ENCODE measurements around the gene STK39. TPM values are rescaled to one million over a fixed set of nuclear protein-coding genes. Genes with fewer than 3 reads are reported as not detected.
"Not testable (repeated sequence)": the region's sequence is repeated elsewhere in the genome, so short reads cannot be mapped to it uniquely, and the experiment has no call there.

The STK39 gene
- total RNA-seq, 1 donor = 18.1 TPM

- Histone ChIP-seq H2AFZ (ENCODE audit: low read length) (no peak overlapping the region), H3K27ac (ENCODE audit: low read depth, low read length) (no peak overlapping the region), H3K27me3 (ENCODE audit: insufficient read depth, low read length) (no peaks in the 10 kb centered on the region), H3K4me3 (ENCODE audit: insufficient read depth, low read length) (no peak overlapping the region), H3K79me2 (ENCODE audit: insufficient read depth, low read length) (no peaks in the 10 kb centered on the region), H3K36me3 (ENCODE audit: insufficient read depth, low read length) (no peaks in the 10 kb centered on the region), H3K4me2 (ENCODE audit: insufficient read depth, low read length) (no peak overlapping the region), H3K9me3 (ENCODE audit: low read depth, low read length) (no peaks in the 10 kb centered on the region), H4K20me1 (ENCODE audit: insufficient read depth, low read length) (no peaks in the 10 kb centered on the region), H3K4me1 (ENCODE audit: insufficient read depth, low read length) (no peaks in the 10 kb centered on the region)
- DNase-seq (ENCODE audit: insufficient read length, low spot score, missing footprints) = no peak
- no peak for TF ChIP-seq CTCF (IDR thresholded peaks at IDR 0.05; ENCODE audit: extremely low read depth, low read depth, low read length)
These were observed 202.8 kb downstream of the STK39 start for GRCh38 chr2:168044579-168044978.

DNA sequence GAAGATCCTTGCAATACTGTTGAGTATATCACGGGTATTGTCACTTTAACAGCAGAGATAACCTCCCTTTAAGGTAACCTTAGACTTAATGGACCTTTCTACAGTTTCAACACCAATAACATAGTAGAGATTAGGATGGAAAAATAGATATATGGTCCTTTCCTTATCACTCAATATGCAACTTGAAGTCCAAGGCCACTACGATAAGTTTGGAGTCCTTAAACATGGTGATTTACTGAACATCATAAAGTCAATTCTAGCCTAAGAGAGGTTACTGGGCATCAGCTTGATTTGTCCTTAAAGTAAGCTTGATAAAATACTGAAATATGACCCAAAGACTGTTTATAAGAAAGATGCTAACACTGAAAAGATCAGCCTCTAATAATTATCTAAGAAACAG lies 203.2 kb downstream of the STK39 start:
- Histone ChIP-seq H3K4me2 (ENCODE audit: insufficient read depth, low read length) (no peak overlapping the region), H4K20me1 (ENCODE audit: insufficient read depth, low read length) (no peaks in the 10 kb centered on the region), H3K9me3 (ENCODE audit: low read depth, low read length) (no peaks in the 10 kb centered on the region), H3K4me1 (ENCODE audit: insufficient read depth, low read length) (no peaks in the 10 kb centered on the region), H2AFZ (ENCODE audit: low read length) (no peak overlapping the region), H3K4me3 (ENCODE audit: insufficient read depth, low read length) (no peak overlapping the region), H3K27ac (ENCODE audit: low read depth, low read length) (no peak overlapping the region), H3K79me2 (ENCODE audit: insufficient read depth, low read length) (no peaks in the 10 kb centered on the region), H3K27me3 (ENCODE audit: insufficient read depth, low read length) (no peaks in the 10 kb centered on the region), H3K36me3 (ENCODE audit: insufficient read depth, low read length) (no peaks in the 10 kb centered on the region)
- no peak for DNase-seq (ENCODE audit: insufficient read length, low spot score, missing footprints)
- no peak for TF ChIP-seq CTCF (IDR thresholded peaks at IDR 0.05; ENCODE audit: extremely low read depth, low read depth, low read length)

DNA sequence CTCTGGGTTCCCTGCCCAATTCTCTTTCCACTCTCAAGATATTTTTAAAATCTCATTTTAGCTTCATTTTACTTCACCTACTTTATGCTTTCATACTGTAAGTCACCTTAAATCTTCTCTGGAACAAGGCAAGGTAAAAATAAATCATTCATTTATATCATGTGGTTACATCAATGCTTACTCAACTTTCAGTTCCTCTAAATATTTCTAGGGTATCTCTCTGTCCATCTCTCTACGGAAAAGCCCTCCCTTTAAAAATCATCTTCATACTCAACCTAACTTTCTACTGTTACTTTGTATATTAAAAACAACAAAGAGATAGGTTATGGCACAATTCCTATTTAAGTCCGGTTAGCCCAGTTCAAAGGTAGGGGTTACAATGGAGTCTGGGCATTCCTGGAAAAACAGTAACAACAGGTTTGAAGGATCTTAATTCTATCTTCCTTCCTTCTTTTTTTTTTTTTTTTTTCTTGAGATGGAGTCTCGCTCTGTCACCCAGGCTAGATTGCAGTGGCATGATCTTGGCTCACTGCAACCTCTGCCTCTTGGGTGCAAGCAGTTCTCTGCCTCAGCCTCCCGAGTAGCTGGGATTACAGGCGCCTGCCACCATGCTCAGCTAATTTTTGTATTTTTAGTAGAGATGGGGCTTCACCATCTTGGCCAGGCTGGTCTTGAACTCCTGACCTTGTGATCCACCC lies 205.1 kb downstream of the STK39 start:
- H3K4me1 ChIP-seq (ENCODE audit: insufficient read depth, low read length); H3K27ac ChIP-seq (ENCODE audit: low read depth, low read length); DNase-seq (ENCODE audit: insufficient read length, low spot score, missing footprints); H3K27me3 ChIP-seq (ENCODE audit: insufficient read depth, low read length); H3K4me2 ChIP-seq (ENCODE audit: insufficient read depth, low read length); H3K36me3 ChIP-seq (ENCODE audit: insufficient read depth, low read length); H3K79me2 ChIP-seq (ENCODE audit: insufficient read depth, low read length); H4K20me1 ChIP-seq (ENCODE audit: insufficient read depth, low read length); H2AFZ ChIP-seq (ENCODE audit: low read length); H3K4me3 ChIP-seq (ENCODE audit: insufficient read depth, low read length); H3K9me3 ChIP-seq (ENCODE audit: low read depth, low read length): not testable (repeated sequence)

- Histone ChIP-seq H3K36me3 (ENCODE audit: insufficient read depth, low read length) (no peaks in the 10 kb centered on the region), H3K9me3 (ENCODE audit: low read depth, low read length) (no peaks in the 10 kb centered on the region), H3K4me3 (ENCODE audit: insufficient read depth, low read length) (no peak overlapping the region), H3K4me2 (ENCODE audit: insufficient read depth, low read length) (no peak overlapping the region), H2AFZ (ENCODE audit: low read length) (no peak overlapping the region), H3K4me1 (ENCODE audit: insufficient read depth, low read length) (no peaks in the 10 kb centered on the region), H3K27me3 (ENCODE audit: insufficient read depth, low read length) (no peaks in the 10 kb centered on the region), H4K20me1 (ENCODE audit: insufficient read depth, low read length) (no peaks in the 10 kb centered on the region), H3K27ac (ENCODE audit: low read depth, low read length) (no peak overlapping the region), H3K79me2 (ENCODE audit: insufficient read depth, low read length) (no peaks in the 10 kb centered on the region)
- DNase-seq (ENCODE audit: insufficient read length, low spot score, missing footprints) = no peak
- TF ChIP-seq CTCF (IDR thresholded peaks at IDR 0.05; ENCODE audit: extremely low read depth, low read depth, low read length) = no peak
These were observed 207.5 kb downstream of the STK39 start for GRCh38 chr2:168039881-168040280.

Measured in osteoblast (primary cell).